ENCODE data around the gene NUP85.
"Not testable (repeated sequence)": the region's sequence is repeated elsewhere in the genome, so short reads cannot be mapped to it uniquely, and the experiment has no call there.

The NUP85 gene

GRCh38 chr17:75205037-75205792, at the start of gene NUP85:
TSS of gene NUP85 (plus strand) at chr17:75205679. CDS start at chr17:75205762, 83 bp downstream.
- peak in 1 of 2 experiments; percentile 72 for DNase-seq

DNA sequence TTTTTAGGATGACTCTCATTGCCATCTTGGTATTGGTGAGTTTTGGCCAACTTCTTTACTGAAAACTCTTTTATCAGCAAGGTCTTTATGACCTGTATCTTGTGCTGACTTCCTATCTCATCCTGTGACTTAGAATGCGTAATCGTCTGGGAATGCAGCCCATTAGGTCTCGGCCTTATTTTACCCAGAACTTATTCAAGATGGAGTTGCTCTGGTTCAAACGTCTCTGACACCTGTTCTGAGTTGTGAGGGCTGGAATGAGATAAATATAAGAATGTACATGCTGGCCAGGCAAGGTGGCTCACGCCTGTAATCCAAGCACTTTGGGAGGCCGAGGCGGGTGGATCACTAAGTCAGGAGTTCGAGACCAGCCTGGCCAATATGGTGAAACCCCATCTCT, 47.0 kb upstream of the NUP85 start:
- not testable (repeated sequence) for DNase-seq

DNA sequence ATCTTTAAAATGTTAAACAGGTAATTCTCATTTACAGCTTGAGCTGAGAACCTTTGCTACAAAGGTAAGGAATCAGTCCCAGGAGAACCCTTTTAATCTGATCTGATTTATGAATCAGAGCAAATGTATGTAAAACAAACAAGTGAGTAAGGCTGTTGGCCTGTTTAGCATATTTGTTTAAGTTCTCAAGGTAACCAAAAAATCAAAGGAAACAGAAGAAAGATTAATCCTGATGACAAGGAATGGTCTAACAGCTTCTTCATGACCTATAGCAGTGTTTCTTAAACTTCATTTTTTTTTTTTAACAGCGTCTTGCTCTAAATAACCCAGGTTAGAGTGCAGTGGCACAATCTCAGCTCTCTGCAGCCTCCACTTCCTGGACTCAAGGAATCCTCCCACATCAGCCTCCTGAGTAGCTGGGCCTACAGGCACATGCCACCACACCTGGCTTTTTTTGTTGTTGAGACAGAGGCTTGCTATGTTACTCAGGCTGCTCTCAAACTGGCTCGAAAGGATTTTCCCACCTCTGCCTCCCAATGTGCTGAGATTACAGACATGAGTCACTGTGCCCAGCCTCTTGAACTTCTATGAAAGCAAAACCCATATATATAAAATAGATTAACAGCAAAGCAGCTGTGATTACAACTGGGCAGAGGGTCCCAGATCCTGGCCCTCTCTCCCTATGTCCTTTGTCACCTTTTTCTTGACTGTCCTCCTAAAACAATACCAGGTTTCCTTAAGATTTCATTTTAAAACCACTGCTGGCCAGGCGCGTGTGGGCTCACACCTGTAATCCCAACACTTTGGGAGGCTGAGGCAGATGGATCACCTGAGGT, 46.1 kb upstream of the NUP85 start:
- DNase-seq: no peak

DNA sequence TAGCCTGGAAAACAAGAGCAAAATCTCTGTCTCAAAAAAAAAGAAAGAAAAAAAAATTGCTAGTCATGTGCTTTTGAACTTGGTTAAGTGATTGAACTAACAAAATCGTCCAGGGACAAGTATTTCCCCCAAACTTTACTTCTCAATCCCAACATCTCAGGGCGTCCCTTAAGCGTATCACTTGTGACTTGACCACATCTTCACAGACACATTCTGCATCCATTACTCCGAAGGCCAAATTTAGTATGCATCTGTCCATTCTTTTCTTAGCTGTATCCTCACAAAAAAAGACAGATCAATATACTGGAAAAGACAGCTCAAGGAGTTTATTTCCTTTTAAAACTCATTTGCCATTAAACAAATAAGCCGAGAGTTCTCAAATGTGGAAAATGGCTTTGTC, 45.3 kb upstream of the NUP85 start:
- no peak for DNase-seq

DNA sequence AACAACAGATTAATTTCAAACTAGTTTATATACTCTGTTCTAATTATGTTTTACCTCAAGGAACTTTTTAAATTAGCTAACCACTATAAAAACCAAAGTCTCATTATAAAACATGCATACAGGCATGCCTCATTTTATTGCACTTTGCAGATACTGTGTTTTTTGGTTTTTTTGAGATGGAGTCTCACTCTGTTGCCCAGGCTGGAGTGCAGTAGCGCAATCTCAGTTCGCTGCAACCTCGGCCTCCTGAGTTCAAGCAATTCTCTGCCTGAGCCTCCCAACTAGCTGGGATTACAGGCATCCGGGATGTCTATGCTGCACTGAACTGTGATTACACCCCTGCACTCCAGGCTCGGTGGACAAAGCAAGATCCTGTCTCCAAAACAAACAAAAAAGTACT, 42.4 kb upstream of the NUP85 start:
- no peak for DNase-seq

- DNase-seq: not testable (repeated sequence)
These were observed 40.9 kb upstream of the NUP85 start for GRCh38 chr17:75164606-75165005.

GRCh38 chr17:75168998-75169397, 36.5 kb upstream of the NUP85 start:
- DNase-seq: no peak

DNA sequence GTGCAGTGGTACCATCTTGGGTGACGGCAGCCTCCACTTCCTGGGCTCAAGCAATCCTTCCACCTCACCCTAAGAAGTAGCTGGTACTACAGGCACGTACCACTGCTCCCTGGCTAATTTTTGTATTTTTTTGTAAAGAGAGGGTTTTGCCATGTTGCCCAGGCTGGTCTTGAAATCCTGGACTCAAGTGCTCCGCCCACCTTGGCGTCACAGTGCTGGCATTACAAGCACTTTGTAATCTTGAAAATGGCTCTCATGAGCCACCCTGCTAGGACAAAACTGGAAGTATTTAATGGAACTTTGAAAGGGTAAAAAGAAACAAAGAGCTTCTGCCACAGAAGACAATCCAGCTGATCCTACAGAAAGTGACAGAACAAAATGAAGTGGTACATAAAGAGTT, 32.0 kb upstream of the NUP85 start:
- no peak for DNase-seq

DNA sequence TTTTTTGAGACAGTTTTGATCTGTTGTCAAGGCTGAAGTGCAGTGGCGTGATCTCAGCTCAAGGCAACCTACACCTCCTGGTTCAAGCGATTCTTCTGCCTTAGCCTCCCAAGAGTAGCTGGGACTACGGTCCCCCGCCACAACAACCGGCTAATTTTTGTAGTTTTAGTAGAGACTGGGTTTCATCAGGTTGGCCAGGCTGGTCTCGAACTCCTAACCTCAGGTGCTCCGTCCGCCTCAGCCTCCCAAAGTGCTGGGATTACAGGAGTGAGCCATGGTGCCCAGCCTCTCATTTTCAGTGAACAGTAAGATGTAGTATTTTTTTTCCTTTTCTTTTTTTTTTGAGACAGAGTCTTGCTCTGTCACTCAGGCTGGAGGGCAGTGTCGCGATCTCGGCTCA, 30.5 kb upstream of the NUP85 start:
- no peak for DNase-seq

DNA sequence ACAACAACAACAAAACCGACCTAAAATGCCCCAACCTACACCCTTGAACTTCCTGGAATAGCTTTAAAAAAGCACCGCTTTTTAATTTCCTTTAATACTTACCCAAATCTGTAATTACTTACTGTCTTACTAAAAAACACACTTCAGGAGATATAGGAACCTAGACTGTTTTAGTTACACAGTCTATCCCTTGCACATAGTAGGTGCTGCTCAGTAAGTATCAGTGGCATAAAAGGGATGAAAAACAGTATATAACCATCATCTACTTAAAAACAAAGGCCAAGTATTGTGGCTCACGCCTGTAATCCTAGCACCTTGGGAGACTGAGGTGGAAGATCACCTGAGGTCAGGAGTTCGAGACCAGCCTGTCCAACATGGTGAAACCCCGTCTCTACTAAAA, 28.9 kb upstream of the NUP85 start:
- DNase-seq: no peak

GRCh38 chr17:75178453-75178852, 27.0 kb upstream of the NUP85 start:
- DNase-seq: no peak

GRCh38 chr17:75181110-75181509, 24.4 kb upstream of the NUP85 start:
- no peak for DNase-seq

DNA sequence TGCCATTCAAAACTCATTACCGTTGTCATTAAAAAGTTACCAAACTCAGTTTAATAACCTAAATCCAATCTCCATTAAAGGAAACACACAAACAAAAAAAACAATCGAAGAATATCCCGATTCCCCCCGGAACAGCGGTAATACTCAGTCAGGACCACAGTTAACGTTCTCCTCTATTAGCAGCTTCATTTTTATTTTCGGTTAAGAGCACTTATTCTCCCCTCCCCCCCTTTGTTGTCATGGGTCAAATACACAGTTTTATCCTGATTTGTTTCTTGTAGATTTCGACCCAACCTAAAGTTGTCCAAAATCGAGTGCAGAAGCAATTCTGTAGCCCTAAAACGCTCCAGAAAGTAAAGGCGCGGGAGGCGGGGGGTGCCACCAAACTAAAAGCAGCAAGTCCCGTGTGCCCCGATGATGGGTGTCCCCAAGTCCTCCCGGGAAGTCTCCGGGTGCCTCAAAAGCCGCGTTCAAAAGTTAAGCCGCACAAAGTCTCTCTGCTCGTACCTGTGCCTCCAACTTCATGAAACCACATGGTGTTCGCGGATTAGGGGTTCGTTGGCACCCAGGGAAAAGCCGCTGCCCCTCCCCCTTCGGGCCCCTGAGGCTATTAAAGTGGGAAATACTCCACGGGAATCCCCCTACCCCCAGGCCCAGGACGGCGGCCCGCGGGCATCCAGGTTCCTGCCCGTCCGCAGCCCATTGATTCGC, 23.7 kb upstream of the NUP85 start:
- DNase-seq: no peak

DNA sequence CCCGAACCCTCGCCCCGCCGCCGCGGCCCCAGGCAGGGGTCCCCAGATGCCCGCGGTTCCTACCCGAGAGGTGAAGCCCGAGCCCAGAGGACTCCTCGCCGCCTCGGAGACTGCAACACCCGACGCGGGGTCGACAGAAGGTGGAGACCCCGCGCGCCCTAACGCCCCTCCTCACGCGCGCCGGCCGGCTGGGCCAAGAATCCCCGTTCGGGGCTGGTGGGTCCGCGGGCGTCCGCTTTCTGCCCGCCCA, 23.2 kb upstream of the NUP85 start:
- DNase-seq: no peak

DNA sequence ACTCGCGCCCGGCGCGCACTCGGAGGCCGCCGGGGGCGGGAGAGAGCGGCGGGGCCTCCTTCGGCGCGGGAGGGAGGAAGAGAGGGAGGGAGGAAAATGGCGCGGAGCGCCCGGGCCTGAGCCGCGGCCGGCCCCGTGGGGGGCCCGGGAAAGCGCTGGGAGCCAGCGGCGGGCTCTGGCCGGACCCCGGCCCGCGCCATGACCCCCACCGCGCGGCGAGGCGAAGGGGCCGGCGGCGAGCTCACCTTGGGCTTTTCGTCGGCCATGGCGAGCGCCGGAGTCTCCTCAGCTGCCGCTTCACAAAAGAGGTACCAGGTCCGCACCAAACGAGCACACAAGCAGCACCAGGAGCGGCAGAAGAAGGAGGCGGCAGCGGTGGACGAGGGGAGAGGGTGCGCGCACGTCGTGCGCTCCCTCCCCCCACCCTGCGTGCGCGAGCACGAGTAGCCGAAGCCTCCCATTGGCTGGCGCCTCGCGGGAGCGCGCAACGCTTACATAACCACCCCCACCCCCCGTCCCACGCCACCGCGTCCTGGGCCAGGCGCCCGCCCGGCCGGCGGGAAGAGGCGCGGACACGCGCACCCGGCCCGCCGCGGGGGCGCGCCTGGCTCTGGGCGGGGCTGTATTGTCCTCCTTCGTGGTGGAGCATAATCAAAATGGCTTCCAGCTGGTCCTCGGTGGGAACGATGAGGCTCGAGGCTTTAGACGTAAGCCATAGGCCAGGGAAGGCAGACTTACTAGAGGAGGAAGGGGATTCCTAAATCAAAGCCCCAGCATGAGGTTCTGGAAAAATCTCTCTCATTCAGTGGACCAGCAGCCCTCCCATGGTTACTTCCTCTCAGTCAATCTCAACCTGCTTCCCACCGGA, 22.7 kb upstream of the NUP85 start, which contains the start of gene SUMO2:
SUMO2 (minus strand) TSS at position 391 of the 868 bp plus-strand sequence; CDS start at position 266, 125 bp downstream.
- peak in 1 of 2 experiments; percentile 62 for DNase-seq

DNA sequence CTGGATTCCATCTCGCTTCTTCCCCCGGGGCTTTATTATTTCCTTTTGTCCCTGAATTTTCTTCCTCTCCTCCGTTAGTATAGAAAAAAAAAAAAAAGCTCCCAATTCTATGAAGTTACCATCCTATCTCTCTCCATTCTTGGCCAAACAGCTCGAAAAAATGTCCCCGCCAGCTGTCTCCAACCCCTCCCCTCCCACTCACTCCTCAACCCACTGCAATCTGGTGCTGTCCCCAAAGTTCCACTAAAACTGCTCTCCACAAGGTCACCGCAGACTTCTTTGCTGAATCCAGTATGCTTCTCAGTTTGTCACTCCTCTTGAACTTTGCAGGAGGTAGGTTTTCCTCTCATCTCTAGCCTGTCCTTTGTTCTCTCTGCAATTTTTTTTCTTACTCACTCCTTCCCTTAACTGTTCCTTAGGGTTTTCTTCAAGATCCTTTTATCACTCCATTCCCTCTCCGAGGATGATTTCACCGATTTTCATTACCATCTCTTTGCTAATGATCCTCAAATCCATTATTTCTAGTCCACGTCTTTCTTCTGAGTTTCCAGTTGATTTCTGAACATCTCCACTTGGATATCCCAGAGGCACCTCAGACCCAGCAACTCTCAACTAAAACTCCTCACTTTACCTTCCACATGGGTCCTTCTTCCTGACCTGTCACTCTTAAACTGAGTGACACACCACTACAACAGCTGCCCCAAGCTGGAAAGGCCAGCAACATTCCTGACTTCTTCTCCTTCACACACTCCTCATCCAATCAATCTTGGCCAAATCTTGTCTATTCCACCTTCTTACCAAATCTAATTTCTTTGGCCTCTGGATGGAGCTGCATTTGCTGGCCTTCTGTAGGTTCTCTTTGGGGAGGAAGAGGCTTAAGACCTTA, 21.2 kb upstream of the NUP85 start:
- DNase-seq: no peak

DNA sequence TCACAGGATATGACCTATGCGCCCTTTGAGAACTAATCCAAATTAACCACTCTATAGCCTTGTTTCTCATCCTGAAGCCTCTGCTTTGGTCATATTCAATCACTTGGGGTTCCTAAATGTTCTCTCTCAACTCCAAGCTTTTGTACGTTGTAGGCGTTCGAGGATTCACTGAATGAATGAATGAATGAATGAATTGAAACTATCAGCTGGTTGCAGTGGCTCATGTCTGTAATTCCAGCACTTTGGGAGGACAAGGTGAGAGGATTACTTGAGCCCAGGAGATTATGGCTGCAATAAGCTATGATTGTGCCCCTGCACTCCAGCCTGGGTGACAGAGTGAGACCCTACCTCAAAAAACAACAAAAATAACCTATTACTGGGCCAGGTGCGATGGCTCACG, 16.9 kb upstream of the NUP85 start:
- no peak for DNase-seq

DNA sequence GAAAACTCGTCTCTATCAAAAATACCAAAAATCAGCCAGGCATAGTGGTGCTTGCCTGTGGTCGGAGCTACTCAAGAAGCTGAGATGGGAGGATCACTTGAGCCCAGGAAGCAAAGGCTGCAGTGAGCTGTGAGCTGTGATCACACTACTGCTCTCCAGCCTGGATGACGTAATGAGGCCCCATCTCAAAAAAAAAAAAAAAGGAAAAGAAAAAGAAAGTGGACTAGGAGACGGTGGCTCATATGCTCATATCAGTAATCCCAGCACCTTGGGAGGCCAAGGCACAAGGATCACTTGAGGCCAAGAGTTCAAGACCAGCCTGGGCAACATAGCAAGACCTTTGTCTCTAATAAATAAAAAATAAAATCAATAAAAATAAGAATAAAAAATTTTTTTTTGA, 13.9 kb upstream of the NUP85 start:
- DNase-seq: no peak

DNA sequence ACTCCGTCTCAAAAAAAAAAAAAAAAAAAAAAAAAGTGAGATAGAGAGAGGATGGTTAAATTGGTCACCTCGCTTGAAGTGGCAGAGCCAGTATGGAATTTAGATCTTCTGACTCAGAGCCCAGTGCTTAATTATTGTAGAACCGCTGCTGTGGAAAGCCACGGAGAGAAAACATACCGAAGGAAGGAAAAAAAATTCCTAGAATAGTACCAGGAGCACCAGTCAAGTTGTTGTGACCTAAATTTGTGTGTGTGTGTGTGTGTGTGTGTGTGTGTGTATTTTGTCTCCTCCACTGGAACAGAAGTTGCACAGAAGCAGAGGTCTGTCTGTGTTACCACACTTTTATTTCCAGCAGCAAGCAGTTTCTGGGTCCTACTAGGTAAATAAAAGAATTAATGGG, 10.6 kb upstream of the NUP85 start:
- DNase-seq: no peak

- DNase-seq: no peak
These were observed 5.4 kb upstream of the NUP85 start for GRCh38 chr17:75199886-75200618.

- no peak for DNase-seq
These were observed 299 bp downstream of the NUP85 start for GRCh38 chr17:75205793-75206163.

Measured in cerebellar nuclear complex (tissue), 1 donor.